ENCODE measurements around the gene ZNF691.

DNA sequence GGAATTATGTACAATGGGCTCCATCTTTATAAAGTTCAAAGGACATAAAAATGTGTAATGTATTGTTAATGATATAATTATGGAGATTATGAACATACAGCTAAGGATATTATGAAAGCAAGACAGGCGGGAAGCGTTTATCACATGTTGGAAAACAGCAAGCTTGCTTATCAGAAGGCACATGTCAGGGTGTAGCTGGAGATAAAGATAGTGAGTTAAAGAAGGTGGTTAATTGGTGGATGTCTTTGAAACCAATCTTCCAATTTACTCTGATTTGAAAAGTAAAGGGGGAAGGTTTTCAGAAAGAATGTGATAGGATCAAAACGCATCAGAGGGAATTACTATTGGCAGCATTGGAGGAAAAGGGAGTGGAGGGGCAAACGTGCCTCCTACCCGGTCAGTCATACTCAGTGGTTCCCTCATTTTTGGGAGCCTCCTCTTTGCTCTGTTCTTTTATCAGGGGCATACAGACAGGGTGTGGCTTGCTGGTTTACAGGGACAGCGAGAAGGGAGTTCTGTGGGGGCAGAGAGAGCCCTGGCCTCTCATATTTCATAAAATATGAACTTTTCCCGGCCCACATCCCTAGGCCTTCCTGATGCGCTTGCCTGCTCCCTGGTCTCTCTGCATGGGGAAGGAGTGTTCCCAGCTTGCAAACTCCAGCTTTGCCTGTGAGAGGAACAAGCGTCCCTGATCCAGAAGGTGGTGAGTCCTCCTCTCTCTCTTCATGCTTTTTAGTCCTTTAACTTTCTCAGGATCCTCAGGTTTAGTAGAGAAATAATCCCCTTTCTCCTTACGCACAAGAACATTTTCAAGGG lies 21.2 kb upstream of the ZNF691 start:
- TF ChIP-seq SP1 (IDR thresholded peaks at IDR 0.05) (no peak), ZNF384 (IDR thresholded peaks at IDR 0.05) (no peak), L3MBTL2 (conservative IDR thresholded peaks at IDR 0.05) (peak; percentile 33), FOXM1 (IDR thresholded peaks at IDR 0.05; ENCODE audit: borderline replicate concordance) (no peak), FOXK2 (IDR thresholded peaks at IDR 0.05) (no peak)
